Heart left ventricle (tissue), 13 donors: ENCODE results near the gene NLRP9.

Experiments used
- CTCF ChIP-seq, 12 donors: fragments of 200-600 bp; sonication (generic) in 4 of 12; IDR thresholded peaks; one replicate each; pipeline versions ENCODE4 v1.5.0 to v1.8.0; 2018 to 2022; ENCODE audit warnings: antibody characterized with exemption in 12 of 12, mild to moderate bottlenecking in 5 of 12
- POLR2A ChIP-seq, 2 donors: fragments of 450-650 bp; IDR thresholded peaks; one replicate each; pipeline ENCODE4 v1.6.1; 2017; ENCODE audit warnings: antibody characterized with exemption in 2 of 2, mild to moderate bottlenecking in 2 of 2, moderate library complexity in 2 of 2
- donor health status: ischemic (EF 13 %, LVEDD 7.1; RV severe dilation, severe dysfunction).
- donor health status: DM: no; HTN: yes; CAD: no.
- donor health status: DM: no; HTN: no; CAD: no.
- donor health status: ischemic (EF 25% LVEDD 6.9; RV normal size, moderate dysfunction).
- donor health status: ischemic (EF 25% LVEDD 5.7; RV mildly dilated, moderate dysfunction).
- donor health status: ischemic (EF 35%, LVEDD 5.7; RV mildly dilated, moderate dysfunction).
- donor health status: nonischemic (EF 11% LVEDD 7.7; RV severe dilation, severe dysfunction).
- donor health status: DM: yes; HTN: yes; CAD: no.
- donor health status: PGD.
- donor health status: ischemic (EF 29% LVEDD 5.4; RV normal size, mild dysfunction).
- donor health status: nonischemic (EF 23%, LVEDD 6.1; RV moderate dilation, normal function).

- no peak for TF ChIP-seq CTCF (IDR thresholded peaks at IDR 0.05)
- no peak for TF ChIP-seq POLR2A (IDR thresholded peaks at IDR 0.05)
These were observed 39.3 kb upstream of the NLRP9 start for GRCh38 chr19:55777528-55777927.
